Activated CD4-positive, alpha-beta T cell treated with anti-CD3 and anti-CD28 coated beads for 24 hours (primary cell): ENCODE results near the gene CHN1.

ENCODE experiments used
- DNase-seq, 2 donors: peaks; one replicate each; pipeline ENCODE4 v3.0.0-alpha.2; 2020; ENCODE audit warnings: low read depth in 2 of 2

Gene CHN1

DNA sequence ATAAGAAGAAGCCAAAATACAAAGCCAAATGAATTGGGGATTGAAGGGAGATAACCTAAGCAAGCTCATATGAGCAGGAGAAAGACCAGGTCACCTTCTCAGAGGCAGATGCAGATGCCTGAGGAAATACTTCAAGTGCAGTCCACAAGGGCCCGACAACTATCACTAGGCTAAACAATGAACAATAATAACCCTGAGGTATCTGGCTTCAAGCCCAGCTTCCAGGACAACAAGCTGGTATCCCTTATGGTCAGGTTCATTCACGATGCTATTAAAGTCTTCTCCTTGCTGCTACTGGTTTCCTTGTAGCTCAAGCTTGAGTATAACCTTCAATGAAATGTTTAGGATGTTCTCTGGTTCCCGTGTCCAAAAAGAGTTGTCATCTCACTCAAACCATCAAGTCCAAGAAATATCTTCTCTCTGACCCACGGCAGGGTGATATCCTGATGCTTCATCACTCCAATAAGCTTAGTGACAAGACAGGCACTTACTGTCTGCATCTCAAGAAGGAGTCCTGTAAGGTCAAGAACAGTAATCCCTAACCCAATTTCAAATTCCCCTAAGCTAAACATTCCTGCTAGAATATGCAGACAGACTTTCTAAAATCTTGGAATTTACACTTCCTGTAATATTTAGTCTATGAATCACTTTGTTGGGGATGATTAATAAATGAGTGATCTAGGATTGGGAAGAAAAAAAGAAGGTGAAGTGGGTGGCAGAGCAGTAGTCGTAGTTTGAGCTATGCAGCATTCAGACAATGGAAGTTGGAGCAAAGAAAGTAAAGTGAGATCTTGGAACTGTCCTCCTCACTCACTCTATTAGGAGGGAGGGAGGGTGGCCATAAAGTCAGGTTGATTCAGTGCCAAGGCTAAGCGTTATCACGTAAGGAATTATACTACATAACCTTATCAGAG lies 33.1 kb downstream of the CHN1 start:
- DNase-seq = no peak

- no peak for DNase-seq
Measured at GRCh38 chr2:174970092-174970491, 35.1 kb downstream of the CHN1 start.

DNA sequence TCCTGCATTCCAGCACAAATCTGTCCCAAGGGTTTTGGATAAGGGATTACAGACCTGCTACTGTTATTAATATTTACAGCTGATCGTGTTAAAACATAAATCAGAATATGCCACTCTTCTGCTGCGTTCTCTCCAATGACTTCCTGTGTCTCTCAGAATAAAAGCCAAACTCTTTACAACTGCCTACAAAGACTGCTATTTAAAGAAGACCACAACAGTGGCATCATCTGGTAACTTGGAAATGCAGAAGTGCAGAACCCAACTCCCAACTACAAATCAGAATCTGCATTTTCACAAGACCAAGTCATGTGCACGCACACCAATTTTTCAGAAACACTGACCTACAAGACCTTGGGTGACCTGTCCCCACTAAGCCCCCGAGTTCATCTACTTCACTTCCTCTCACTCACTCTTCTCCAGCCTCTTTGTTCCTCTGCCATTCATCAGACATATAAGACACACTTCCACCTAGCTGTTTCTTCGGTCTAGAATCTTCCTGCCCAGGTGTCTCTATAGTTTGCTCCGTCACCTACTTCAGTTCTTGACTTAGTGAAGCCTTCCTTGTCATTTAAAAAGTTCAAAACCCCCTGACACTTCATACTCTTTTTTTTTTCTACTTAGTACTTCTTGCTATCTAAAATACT lies 36.0 kb downstream of the CHN1 start:
- no peak for DNase-seq

DNA sequence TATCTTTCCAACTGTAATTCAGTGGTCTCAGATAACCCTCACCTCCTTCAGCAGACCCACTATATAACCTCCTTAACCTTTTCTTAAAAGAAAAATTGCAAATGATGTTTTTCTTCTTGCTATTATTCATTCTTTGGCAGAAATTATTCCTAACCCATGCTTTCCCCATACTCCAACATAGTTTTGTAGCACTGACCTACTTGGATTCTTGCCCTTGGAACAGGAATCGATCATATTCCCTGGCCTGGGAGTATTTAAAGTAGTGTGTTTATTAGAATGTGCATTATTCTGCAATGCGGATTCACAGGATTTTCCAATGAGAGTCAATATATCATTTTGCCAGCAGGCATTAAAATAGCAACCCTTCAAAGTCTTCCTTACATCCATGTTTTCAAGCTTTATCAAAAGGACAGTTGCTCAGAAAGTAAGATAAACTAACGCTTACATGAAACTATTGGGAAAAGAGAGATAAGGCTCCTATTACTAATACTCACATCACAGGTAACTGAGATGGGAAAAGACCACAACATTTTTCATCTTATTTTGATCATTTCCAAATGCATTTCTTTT lies 37.4 kb downstream of the CHN1 start:
- DNase-seq = no peak

- no peak for DNase-seq
Measured at GRCh38 chr2:174967086-174967485, 38.1 kb downstream of the CHN1 start.

GRCh38 chr2:174965992-174966744 lies 39.0 kb downstream of the CHN1 start:
- no peak for DNase-seq

DNA sequence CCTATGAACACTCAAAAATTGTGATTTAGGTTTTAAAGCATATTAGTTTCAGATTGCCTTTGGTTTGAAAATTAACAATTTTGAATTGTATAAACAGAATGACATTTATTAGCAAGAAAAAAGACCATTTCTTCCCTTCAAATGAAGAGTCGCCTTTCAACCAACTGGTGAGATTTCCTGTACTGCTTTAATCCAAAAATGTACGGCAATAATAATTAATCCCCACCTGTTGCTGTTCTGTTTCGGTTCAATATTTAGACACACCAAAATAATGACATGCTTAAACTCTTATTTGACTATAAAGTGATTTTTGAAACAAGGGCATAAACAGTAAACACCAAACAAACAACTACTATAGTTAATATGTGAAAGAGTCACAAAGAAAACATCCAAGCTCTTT lies 39.6 kb downstream of the CHN1 start:
- no peak for DNase-seq

DNA sequence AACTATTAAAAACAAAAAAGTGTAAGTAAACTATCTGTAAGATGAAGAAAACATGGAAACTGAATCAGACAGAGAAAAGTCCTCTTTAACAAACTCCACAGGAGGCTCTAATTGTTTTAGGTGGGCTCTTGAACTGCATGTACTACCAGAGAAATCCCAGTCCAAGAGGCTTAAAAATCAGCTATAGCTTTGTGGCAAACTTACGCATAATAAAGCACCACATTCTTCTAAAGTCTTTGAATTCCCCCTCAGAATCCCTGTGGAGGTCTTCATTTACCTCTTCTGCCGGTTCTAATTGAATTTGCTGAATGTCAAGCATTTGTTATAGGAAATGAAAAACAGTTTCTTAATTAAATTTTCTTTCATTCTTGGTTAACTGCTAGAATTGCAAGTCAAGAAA lies 40.8 kb downstream of the CHN1 start:
- no peak for DNase-seq

GRCh38 chr2:174963437-174964400 lies 41.5 kb downstream of the CHN1 start:
- no peak for DNase-seq

GRCh38 chr2:174959787-174960186 lies 45.4 kb downstream of the CHN1 start:
- no peak for DNase-seq

- no peak for DNase-seq
Measured at GRCh38 chr2:174957050-174957449, 48.1 kb downstream of the CHN1 start.

- no peak for DNase-seq
Measured at GRCh38 chr2:174952607-174953006, 52.6 kb downstream of the CHN1 start.

DNA sequence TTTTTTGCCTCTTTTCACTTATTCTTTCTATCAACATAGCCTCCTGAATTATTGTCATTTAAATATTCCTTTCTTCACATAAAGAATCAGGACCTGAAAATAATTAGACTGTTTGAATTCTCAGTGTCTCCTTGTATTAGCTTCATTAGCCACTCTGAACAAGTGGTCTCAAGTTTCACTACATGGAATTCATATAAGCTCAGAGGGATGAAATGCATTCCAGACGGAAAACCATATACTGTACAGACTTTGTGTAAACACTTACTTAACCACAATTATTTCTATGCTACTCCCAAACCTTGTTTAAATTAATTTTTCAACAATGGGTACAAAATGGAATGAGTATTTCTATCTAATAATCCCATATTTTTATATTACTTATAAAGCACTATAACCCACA lies 53.4 kb downstream of the CHN1 start:
- DNase-seq = no peak

DNA sequence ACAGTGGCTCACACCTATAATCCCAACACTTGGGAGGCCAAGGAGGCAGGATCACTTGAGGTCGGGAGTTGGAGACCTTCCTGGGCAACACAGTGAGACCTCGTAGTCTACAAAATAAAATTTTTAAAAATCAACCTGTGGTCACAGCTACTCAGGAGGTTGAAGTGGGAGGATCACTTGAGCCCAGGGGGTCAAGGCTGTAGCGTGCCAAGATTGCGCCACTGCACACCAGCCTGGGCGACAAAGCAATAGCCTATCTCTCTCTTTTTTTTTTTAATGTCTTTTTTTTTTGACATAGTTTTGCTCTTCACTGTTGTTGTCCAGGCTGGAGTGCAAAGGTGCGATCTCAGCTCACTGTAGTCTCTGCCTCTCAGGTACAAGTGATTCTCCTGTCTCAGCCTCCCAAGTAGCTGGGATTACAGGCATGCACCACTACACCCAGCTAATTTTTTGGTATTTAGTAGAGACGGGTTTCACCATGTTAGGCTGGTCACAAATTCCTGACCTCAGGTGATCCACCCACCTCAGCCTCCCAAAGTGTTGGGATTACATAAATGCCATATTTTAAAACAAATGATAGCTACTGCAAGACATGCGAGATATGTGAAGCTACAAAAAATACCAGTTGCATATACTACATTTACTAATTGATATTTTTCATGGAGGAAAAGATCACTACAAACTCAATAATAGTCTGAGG lies 55.0 kb downstream of the CHN1 start:
- no peak for DNase-seq

GRCh38 chr2:174945601-174946260 lies 59.5 kb downstream of the CHN1 start:
- DNase-seq = no peak

GRCh38 chr2:174939046-174939445 lies 66.1 kb downstream of the CHN1 start:
- DNase-seq = no peak

GRCh38 chr2:174931724-174932123 lies 73.5 kb downstream of the CHN1 start:
- DNase-seq = no peak

- no peak for DNase-seq
Measured at GRCh38 chr2:174929786-174930185, 75.4 kb downstream of the CHN1 start.

- DNase-seq = no peak
Measured at GRCh38 chr2:174925046-174925784, 80.0 kb downstream of the CHN1 start.
